Measurements from ENCODE around the gene NXPH1. TPM values are rescaled to one million over a fixed set of nuclear protein-coding genes. Genes with fewer than 3 reads are reported as not detected.

Gene NXPH1
- total and polyA plus RNA-seq, 2 experiments from 2014 or later = 0.45 to 3.0 TPM

DNA sequence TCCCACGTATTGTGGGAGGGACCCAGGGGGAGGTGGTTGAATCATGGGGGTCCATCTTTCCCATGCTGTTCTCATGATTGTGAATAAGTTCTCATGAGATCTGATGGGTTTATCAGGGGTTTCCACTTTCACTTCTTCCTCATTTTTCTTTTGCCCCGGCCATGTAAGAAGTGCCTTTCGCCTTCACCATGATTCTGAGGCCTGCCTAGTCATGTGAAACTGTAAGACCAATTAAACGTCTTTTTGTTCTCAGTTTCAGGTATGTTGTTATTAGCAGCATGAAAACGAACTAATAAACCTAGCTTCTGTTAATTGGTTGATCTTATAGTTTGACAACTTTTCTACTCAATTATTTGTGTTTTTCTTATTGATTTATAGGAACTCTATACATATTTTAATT lies 206.3 kb downstream of the NXPH1 start:
- DNase-seq (ENCODE audit: low spot score) (no peak), ATAC-seq (no peak)
- no peaks in the 10 kb centered on the region for H3K27me3 ChIP-seq (ENCODE audit: insufficient read depth)
- no peak overlapping the region for H3K4me3 ChIP-seq
- no peaks in the 10 kb centered on the region for H3K79me2 ChIP-seq (replicated peaks; ENCODE audit: insufficient read depth)
- H3K4me3 Mint-ChIP-seq = no peak overlapping the region
- no peaks in the 10 kb centered on the region for H3K9me3 Mint-ChIP-seq
- no peaks in the 10 kb centered on the region for H3K36me3 Mint-ChIP-seq (ENCODE audit: low read depth)
- TF ChIP-seq, protein P1, sequence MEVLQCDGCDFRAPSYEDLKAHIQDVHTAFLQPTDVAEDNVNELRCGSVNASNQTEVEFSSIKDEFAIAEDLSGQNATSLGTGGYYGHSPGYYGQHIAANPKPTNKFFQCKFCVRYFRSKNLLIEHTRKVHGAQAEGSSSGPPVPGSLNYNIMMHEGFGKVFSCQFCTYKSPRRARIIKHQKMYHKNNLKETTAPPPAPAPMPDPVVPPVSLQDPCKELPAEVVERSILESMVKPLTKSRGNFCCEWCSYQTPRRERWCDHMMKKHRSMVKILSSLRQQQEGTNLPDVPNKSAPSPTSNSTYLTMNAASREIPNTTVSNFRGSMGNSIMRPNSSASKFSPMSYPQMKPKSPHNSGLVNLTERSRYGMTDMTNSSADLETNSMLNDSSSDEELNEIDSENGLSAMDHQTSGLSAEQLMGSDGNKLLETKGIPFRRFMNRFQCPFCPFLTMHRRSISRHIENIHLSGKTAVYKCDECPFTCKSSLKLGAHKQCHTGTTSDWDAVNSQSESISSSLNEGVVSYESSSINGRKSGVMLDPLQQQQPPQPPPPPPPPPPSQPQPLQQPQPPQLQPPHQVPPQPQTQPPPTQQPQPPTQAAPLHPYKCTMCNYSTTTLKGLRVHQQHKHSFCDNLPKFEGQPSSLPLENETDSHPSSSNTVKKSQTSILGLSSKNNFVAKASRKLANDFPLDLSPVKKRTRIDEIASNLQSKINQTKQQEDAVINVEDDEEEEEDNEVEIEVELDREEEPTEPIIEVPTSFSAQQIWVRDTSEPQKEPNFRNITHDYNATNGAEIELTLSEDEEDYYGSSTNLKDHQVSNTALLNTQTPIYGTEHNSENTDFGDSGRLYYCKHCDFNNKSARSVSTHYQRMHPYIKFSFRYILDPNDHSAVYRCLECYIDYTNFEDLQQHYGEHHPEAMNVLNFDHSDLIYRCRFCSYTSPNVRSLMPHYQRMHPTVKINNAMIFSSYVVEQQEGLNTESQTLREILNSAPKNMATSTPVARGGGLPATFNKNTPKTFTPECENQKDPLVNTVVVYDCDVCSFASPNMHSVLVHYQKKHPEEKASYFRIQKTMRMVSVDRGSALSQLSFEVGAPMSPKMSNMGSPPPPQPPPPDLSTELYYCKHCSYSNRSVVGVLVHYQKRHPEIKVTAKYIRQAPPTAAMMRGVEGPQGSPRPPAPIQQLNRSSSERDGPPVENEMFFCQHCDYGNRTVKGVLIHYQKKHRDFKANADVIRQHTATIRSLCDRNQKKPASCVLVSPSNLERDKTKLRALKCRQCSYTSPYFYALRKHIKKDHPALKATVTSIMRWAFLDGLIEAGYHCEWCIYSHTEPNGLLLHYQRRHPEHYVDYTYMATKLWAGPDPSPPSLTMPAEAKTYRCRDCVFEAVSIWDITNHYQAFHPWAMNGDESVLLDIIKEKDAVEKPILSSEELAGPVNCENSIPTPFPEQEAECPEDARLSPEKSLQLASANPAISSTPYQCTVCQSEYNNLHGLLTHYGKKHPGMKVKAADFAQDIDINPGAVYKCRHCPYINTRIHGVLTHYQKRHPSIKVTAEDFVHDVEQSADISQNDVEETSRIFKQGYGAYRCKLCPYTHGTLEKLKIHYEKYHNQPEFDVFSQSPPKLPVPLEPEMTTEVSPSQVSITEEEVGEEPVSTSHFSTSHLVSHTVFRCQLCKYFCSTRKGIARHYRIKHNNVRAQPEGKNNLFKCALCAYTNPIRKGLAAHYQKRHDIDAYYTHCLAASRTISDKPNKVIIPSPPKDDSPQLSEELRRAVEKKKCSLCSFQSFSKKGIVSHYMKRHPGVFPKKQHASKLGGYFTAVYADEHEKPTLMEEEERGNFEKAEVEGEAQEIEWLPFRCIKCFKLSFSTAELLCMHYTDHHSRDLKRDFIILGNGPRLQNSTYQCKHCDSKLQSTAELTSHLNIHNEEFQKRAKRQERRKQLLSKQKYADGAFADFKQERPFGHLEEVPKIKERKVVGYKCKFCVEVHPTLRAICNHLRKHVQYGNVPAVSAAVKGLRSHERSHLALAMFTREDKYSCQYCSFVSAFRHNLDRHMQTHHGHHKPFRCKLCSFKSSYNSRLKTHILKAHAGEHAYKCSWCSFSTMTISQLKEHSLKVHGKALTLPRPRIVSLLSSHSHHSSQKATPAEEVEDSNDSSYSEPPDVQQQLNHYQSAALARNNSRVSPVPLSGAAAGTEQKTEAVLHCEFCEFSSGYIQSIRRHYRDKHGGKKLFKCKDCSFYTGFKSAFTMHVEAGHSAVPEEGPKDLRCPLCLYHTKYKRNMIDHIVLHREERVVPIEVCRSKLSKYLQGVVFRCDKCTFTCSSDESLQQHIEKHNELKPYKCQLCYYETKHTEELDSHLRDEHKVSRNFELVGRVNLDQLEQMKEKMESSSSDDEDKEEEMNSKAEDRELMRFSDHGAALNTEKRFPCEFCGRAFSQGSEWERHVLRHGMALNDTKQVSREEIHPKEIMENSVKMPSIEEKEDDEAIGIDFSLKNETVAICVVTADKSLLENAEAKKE (CRISPR knock-in tag; IDR thresholded peaks at IDR 0.05) = no peak
- TF ChIP-seq STAT1 (IDR thresholded peaks at IDR 0.05; ENCODE audit: unreplicated experiment) (no peak), CREB1 (CRISPR knock-in tag; IDR thresholded peaks at IDR 0.05; ENCODE audit: low read depth) (no peak), ZNF331 (CRISPR knock-in tag; IDR thresholded peaks at IDR 0.05; ENCODE audit: low read depth) (no peak), POLR2AphosphoS5 (IDR thresholded peaks at IDR 0.05; ENCODE audit: low read depth) (no peak), ZNF114 (CRISPR knock-in tag; IDR thresholded peaks at IDR 0.05) (no peak), NANOG (IDR thresholded peaks at IDR 0.05; ENCODE audit: borderline replicate concordance) (no peak), JUNB (IDR thresholded peaks at IDR 0.05; ENCODE audit: unreplicated experiment) (no peak), EZH2phosphoT487 (IDR thresholded peaks at IDR 0.05; ENCODE audit: unreplicated experiment) (no peak), EZH2 (IDR thresholded peaks at IDR 0.05; ENCODE audit: low read depth, unreplicated experiment) (no peak)
- TF ChIP-seq, protein P2, sequence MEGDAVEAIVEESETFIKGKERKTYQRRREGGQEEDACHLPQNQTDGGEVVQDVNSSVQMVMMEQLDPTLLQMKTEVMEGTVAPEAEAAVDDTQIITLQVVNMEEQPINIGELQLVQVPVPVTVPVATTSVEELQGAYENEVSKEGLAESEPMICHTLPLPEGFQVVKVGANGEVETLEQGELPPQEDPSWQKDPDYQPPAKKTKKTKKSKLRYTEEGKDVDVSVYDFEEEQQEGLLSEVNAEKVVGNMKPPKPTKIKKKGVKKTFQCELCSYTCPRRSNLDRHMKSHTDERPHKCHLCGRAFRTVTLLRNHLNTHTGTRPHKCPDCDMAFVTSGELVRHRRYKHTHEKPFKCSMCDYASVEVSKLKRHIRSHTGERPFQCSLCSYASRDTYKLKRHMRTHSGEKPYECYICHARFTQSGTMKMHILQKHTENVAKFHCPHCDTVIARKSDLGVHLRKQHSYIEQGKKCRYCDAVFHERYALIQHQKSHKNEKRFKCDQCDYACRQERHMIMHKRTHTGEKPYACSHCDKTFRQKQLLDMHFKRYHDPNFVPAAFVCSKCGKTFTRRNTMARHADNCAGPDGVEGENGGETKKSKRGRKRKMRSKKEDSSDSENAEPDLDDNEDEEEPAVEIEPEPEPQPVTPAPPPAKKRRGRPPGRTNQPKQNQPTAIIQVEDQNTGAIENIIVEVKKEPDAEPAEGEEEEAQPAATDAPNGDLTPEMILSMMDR (conservative IDR thresholded peaks at IDR 0.05; ENCODE audit: low read depth in 2 of 2) = no peak
- TF ChIP-seq, protein P3, sequence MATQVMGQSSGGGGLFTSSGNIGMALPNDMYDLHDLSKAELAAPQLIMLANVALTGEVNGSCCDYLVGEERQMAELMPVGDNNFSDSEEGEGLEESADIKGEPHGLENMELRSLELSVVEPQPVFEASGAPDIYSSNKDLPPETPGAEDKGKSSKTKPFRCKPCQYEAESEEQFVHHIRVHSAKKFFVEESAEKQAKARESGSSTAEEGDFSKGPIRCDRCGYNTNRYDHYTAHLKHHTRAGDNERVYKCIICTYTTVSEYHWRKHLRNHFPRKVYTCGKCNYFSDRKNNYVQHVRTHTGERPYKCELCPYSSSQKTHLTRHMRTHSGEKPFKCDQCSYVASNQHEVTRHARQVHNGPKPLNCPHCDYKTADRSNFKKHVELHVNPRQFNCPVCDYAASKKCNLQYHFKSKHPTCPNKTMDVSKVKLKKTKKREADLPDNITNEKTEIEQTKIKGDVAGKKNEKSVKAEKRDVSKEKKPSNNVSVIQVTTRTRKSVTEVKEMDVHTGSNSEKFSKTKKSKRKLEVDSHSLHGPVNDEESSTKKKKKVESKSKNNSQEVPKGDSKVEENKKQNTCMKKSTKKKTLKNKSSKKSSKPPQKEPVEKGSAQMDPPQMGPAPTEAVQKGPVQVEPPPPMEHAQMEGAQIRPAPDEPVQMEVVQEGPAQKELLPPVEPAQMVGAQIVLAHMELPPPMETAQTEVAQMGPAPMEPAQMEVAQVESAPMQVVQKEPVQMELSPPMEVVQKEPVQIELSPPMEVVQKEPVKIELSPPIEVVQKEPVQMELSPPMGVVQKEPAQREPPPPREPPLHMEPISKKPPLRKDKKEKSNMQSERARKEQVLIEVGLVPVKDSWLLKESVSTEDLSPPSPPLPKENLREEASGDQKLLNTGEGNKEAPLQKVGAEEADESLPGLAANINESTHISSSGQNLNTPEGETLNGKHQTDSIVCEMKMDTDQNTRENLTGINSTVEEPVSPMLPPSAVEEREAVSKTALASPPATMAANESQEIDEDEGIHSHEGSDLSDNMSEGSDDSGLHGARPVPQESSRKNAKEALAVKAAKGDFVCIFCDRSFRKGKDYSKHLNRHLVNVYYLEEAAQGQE (IDR thresholded peaks at IDR 0.05; ENCODE audit: unreplicated experiment) = no peak
- TF ChIP-seq, protein P4, sequence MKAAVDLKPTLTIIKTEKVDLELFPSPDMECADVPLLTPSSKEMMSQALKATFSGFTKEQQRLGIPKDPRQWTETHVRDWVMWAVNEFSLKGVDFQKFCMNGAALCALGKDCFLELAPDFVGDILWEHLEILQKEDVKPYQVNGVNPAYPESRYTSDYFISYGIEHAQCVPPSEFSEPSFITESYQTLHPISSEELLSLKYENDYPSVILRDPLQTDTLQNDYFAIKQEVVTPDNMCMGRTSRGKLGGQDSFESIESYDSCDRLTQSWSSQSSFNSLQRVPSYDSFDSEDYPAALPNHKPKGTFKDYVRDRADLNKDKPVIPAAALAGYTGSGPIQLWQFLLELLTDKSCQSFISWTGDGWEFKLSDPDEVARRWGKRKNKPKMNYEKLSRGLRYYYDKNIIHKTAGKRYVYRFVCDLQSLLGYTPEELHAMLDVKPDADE (IDR thresholded peaks at IDR 0.05) = no peak
- no peak overlapping the region; the same call in 1 of the 2 replicates for H3K27ac Mint-ChIP-seq
- no peaks in the 10 kb centered on the region for H4K20me1 ChIP-seq (replicated peaks; ENCODE audit: insufficient read depth)
- H3K4me1 ChIP-seq (ENCODE audit: insufficient read depth) = peaks cover 26% of the 10 kb centered on the region
- no peak overlapping the region for H2AFZ ChIP-seq
- H3K27me3 Mint-ChIP-seq (ENCODE audit: insufficient read depth, low read depth, poor library complexity) = peaks cover 3% of the 10 kb centered on the region
- H3K36me3 ChIP-seq (ENCODE audit: insufficient read depth) = no peaks in the 10 kb centered on the region
- H3K9me2 ChIP-seq (ENCODE audit: insufficient read depth) = no peaks in the 10 kb centered on the region
- no peaks in the 10 kb centered on the region for H3F3A ChIP-seq (replicated peaks; ENCODE audit: low read depth)
- H3K27ac ChIP-seq (ENCODE audit: low read depth) = no peak overlapping the region
- H3K4me1 Mint-ChIP-seq = peaks cover 25% of the 10 kb centered on the region
- H3K4me2 ChIP-seq = no peak overlapping the region
